Sigmoid colon (tissue), 4 donors: Measurements from ENCODE around the gene GRHL1.

Experiments
- CTCF ChIP-seq, 4 experiments: fragments of 450-650 bp in 3 of 4; fragments of 200-600 bp in 1 of 4; IDR thresholded peaks; one replicate each; pipeline ENCODE4 v1.5.1; 2016 to 2019; ENCODE audit warnings: antibody characterized with exemption in 4 of 4, mild to moderate bottlenecking in 3 of 4, moderate library complexity in 2 of 4
- EP300 ChIP-seq, 4 donors: sonication (generic); formaldehyde crosslinking; IDR thresholded peaks; one replicate each; pipeline ENCODE4 v1.6.1; 2017; ENCODE audit warnings: antibody characterized with exemption in 4 of 4

GRCh38 chr2:9971890-9972289 lies 20.4 kb downstream of the GRHL1 start:
- no peak for TF ChIP-seq CTCF (IDR thresholded peaks at IDR 0.05)
- TF ChIP-seq EP300 (IDR thresholded peaks at IDR 0.05): no peak
